ENCODE data around the gene SLC29A3.

Gene SLC29A3

DNA sequence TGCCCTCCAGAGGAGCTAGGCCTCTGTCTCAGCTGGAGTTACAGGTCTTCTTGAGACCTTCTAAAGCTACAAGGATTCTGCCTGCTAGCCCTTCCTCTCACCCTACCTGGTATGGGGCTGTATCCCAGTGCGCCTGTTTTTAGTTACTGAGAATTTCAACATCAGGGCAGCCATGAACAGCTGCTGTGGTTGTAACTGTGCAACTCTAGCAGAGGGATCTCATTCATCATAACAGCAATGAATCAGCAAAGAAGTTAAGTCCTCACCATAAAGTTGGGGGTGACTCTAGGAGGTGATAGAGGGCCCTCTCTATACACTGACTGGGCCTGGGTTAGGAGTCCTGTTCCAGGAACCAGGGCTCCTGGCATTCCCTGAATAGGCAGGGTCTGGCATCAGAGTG lies 63.7 kb downstream of the SLC29A3 start:
- no peak overlapping the region for H2AFZ ChIP-seq (ENCODE audit: low read length, unreplicated experiment)
- no peaks in the 10 kb centered on the region for H3K4me1 ChIP-seq (ENCODE audit: control insufficient read depth, insufficient read depth, low read length, unreplicated experiment)
- H3K36me3 ChIP-seq (ENCODE audit: insufficient read depth, low read length) = no peaks in the 10 kb centered on the region
- H3K79me2 ChIP-seq (ENCODE audit: control insufficient read depth, insufficient read depth, low read length, unreplicated experiment) = no peaks in the 10 kb centered on the region
- no peak overlapping the region for H3K4me3 ChIP-seq (ENCODE audit: low read depth, low read length)
- H3K27ac ChIP-seq (ENCODE audit: low read depth, low read length) = no peak overlapping the region
- 0 out of 2 replicates have a peak, but pooled peaks cover 4% of the 10 kb centered on the region for H3K27me3 ChIP-seq (ENCODE audit: insufficient read depth, low read length)

DNA sequence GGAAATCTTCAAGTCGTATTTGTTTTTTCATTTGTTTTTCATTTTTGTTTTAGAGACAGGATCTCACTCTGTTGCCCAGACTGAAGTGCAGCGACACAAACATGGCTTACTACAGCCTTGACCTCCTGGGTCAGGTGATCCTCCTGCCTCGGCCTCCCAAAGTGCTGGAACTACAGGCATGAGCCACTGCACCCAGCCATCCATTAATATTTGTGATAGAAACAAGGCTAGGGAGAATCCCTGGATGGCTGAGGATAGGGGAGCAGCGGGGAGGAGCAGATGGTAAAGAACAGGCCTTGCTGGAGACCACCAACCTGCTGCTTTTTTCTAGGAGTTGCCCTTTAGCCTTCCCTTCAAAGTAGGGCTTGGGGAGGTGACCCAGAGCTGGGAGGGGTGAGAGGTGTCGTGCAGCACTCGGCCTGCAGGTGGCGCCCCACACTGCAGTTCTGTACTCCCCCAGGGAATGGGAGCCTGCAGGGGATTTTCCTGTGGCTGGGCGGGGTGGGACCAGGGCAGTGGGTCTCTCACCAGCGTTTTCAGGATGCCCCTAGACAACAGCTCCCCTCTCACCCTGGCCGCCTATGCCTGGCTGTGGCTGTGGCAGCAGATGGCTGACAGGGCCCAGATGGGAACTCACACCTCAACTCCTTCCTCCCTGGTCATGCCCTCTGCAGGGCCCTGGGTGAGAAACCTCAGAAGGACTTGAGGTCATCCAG lies 65.1 kb downstream of the SLC29A3 start:
- Histone ChIP-seq H3K36me3 (ENCODE audit: insufficient read depth, low read length) (no peaks in the 10 kb centered on the region), H3K4me1 (ENCODE audit: control insufficient read depth, insufficient read depth, low read length, unreplicated experiment) (no peaks in the 10 kb centered on the region), H3K27ac (ENCODE audit: low read depth, low read length) (no peak overlapping the region), H2AFZ (ENCODE audit: low read length, unreplicated experiment) (no peak overlapping the region), H3K27me3 (ENCODE audit: insufficient read depth, low read length) (0 out of 2 replicates have a peak, but pooled peaks cover 13% of the 10 kb centered on the region), H3K79me2 (ENCODE audit: control insufficient read depth, insufficient read depth, low read length, unreplicated experiment) (no peaks in the 10 kb centered on the region), H3K4me3 (ENCODE audit: low read depth, low read length) (no peak overlapping the region)

DNA sequence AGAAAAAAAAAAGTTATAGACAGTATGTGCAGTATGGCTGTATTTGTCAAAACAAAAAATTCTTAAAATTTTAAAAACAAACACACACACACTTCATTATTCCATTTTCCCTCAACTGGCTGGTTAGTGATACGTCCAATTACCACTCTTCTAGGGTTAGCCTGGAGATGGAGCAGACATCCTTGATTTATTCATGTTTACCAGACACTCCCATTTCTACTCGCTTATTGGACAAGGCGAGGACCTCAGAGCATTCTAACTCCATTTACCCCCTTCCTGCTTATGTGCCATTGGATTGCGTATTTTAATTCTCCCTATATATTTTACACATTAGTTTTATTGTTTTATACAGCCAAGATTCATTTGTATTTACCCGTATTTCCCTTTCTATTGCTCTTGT lies 69.1 kb downstream of the SLC29A3 start:
- H3K4me1 ChIP-seq (ENCODE audit: control insufficient read depth, insufficient read depth, low read length, unreplicated experiment) = no peaks in the 10 kb centered on the region
- peaks cover 34% of the 10 kb centered on the region for H3K27me3 ChIP-seq (ENCODE audit: insufficient read depth, low read length)
- H3K79me2 ChIP-seq (ENCODE audit: control insufficient read depth, insufficient read depth, low read length, unreplicated experiment) = no peaks in the 10 kb centered on the region
- no peaks in the 10 kb centered on the region for H3K36me3 ChIP-seq (ENCODE audit: insufficient read depth, low read length)
- H3K27ac ChIP-seq (ENCODE audit: low read depth, low read length) = no peak overlapping the region
- no peak overlapping the region for H3K4me3 ChIP-seq (ENCODE audit: low read depth, low read length)
- H2AFZ ChIP-seq (ENCODE audit: low read length, unreplicated experiment) = no peak overlapping the region

DNA sequence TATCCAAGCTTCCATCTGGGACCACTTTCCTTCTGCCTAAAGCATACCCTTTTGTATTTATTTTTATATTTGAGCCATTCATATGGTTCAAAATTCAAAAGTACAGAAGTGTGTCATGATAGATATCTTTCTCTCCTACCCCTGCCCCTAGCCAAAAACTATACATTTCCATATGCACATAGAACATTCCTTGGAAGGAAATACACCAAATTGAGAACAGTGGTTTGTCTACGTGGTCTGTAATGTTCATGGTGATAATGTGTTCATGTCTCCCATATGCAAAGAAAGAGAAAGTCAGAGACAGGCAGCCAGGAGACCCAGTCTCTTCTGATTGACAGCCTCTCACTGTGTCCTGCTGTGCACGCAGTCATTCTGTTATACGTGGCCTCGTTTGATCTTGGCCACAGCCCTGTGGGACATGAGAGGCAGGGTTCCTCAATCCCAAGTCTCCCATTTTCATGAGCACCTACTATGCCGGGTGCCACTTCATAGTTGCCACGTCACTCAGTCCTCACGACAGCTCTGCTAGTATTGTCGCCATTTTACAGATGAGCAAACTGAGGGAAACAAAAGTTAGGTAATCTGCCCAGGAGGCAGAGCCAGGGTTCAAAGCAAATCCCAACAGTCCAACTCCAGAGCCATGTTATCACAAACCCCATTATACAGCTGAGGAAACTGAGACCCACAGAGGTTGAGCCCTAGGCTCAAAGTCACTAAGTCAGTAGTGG lies 69.7 kb downstream of the SLC29A3 start:
- Histone ChIP-seq H3K27ac (ENCODE audit: low read depth, low read length) (no peak overlapping the region), H3K36me3 (ENCODE audit: insufficient read depth, low read length) (no peaks in the 10 kb centered on the region), H3K79me2 (ENCODE audit: control insufficient read depth, insufficient read depth, low read length, unreplicated experiment) (no peaks in the 10 kb centered on the region), H3K4me1 (ENCODE audit: control insufficient read depth, insufficient read depth, low read length, unreplicated experiment) (no peaks in the 10 kb centered on the region), H3K4me3 (ENCODE audit: low read depth, low read length) (no peak overlapping the region), H3K27me3 (ENCODE audit: insufficient read depth, low read length) (peaks cover 40% of the 10 kb centered on the region), H2AFZ (ENCODE audit: low read length, unreplicated experiment) (no peak overlapping the region)

DNA sequence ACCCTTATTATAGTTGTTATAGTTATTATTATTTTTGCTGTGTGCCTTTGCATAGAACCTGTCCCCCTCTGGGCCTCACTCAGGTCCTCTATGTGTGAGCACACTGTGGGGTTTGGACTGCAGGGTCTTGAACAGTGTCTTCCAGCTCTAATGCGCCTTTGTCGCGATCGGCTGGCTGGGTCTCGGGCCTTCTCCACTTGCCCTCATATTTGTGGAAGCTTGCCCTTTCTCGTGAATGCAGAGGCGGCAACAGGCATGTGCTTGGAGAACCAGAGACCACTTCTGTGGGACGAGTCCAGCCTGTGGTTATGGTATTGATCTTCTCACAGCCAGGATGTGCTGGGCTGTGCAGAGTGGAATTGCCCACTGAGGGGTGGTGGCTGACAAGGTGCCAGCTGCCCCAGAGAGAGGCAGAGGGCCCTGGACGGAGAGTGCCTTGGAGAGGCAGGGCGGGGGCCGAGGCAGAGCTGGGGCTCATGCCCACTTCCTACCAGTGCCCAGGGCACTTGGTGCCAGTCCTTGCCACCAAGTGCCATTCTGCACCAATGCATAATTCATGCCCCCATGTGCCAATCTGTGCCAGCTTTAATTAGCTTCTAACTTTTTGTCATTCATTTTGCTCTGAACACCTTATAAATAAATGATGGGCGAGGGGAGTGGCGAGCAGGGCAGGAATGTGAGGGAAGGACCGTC lies 70.9 kb downstream of the SLC29A3 start:
- no peak overlapping the region for H3K27ac ChIP-seq (ENCODE audit: low read depth, low read length)
- H3K4me1 ChIP-seq (ENCODE audit: control insufficient read depth, insufficient read depth, low read length, unreplicated experiment) = no peaks in the 10 kb centered on the region
- H3K27me3 ChIP-seq (ENCODE audit: insufficient read depth, low read length) = peaks cover 46% of the 10 kb centered on the region
- no peak overlapping the region for H3K4me3 ChIP-seq (ENCODE audit: low read depth, low read length)
- H2AFZ ChIP-seq (ENCODE audit: low read length, unreplicated experiment) = no peak overlapping the region
- H3K36me3 ChIP-seq (ENCODE audit: insufficient read depth, low read length) = no peaks in the 10 kb centered on the region
- no peaks in the 10 kb centered on the region for H3K79me2 ChIP-seq (ENCODE audit: control insufficient read depth, insufficient read depth, low read length, unreplicated experiment)

DNA sequence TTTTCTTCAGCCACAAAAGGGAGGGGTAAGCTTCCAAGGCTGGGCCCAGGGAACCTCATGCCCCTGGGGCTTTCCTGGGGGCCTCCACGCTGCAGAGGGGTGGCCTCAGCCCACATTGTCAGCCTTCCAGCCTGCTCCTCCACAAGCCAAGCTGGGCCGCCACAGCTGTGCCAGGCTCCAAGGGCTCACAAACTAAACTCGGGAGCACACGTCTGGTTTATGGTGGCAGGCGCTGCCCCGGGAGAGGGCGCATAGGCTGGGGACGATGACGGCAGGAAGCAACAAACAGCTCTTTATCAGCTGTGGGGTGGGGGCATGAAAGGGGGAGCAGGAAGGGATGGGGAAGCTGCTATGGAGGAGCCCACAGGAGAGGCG lies 71.4 kb downstream of the SLC29A3 start:
- H3K27ac ChIP-seq (ENCODE audit: low read depth, low read length) = no peak overlapping the region
- H3K4me1 ChIP-seq (ENCODE audit: control insufficient read depth, insufficient read depth, low read length, unreplicated experiment) = no peaks in the 10 kb centered on the region
- H3K79me2 ChIP-seq (ENCODE audit: control insufficient read depth, insufficient read depth, low read length, unreplicated experiment) = no peaks in the 10 kb centered on the region
- peaks cover 51% of the 10 kb centered on the region for H3K27me3 ChIP-seq (ENCODE audit: insufficient read depth, low read length)
- no peak overlapping the region for H3K4me3 ChIP-seq (ENCODE audit: low read depth, low read length)
- no peak overlapping the region for H2AFZ ChIP-seq (ENCODE audit: low read length, unreplicated experiment)
- H3K36me3 ChIP-seq (ENCODE audit: insufficient read depth, low read length) = no peaks in the 10 kb centered on the region

DNA sequence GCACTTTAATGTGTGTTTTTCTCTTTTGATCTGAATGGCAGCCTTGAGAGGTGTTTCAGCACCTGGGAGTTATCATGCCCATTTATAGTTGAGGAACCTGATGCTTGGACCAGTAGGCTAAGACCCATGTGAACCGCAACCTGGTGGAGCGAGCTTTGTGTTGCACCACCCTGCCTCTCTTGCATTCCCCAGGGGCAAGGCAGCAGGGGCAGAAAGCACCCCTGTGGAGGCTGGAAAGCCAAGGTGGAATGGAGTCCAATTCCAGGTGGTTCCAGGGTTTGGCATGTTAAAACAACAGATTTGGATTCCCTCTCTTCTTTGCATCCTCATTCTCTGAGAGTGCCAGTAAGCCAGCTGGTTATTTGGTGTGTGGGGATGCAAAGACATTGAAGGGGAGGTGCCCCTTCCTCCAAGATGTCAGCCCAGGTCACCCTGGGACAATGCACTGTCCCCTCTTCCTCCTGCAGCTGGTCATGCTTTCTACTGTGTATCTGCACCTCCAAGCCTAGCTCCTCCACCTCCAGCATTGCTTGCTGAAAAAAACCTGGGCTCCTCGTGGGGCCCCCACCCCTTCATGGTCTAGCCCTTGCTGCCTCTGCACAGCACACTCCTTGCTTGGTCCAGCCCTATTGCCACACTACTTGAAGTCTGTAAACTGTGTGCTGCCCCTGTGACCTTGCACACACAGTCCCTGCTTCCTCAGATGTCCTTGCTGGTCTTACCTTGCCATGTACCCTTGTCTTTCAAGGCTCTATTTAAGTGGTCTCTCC lies 72.0 kb downstream of the SLC29A3 start:
- Histone ChIP-seq H2AFZ (ENCODE audit: low read length, unreplicated experiment) (no peak overlapping the region), H3K4me3 (ENCODE audit: low read depth, low read length) (no peak overlapping the region), H3K79me2 (ENCODE audit: control insufficient read depth, insufficient read depth, low read length, unreplicated experiment) (no peaks in the 10 kb centered on the region), H3K4me1 (ENCODE audit: control insufficient read depth, insufficient read depth, low read length, unreplicated experiment) (no peaks in the 10 kb centered on the region), H3K27ac (ENCODE audit: low read depth, low read length) (no peak overlapping the region), H3K27me3 (ENCODE audit: insufficient read depth, low read length) (peaks cover 57% of the 10 kb centered on the region), H3K36me3 (ENCODE audit: insufficient read depth, low read length) (no peaks in the 10 kb centered on the region)

DNA sequence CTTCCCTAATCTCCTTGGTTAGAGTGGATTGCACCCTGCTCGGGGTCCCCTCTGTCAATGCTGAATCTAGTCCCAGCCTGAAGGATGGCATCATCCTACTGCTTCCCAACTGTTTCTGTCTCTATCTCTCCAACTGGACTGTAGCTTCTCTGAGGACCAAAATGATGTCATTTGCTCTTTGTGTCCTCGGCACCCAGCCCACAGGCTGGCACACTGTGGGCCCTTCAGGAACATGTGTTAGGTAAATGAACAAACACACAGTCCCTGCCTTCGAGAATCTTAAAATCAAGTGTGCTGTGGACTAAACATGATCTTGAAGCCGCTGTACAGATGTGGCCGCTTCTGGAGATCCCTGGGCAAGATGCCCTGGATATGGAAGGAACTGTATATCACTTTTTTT lies 72.6 kb downstream of the SLC29A3 start:
- Histone ChIP-seq H3K79me2 (ENCODE audit: control insufficient read depth, insufficient read depth, low read length, unreplicated experiment) (no peaks in the 10 kb centered on the region), H3K27ac (ENCODE audit: low read depth, low read length) (no peak overlapping the region), H3K27me3 (ENCODE audit: insufficient read depth, low read length) (peaks cover 61% of the 10 kb centered on the region), H3K36me3 (ENCODE audit: insufficient read depth, low read length) (no peaks in the 10 kb centered on the region), H3K4me3 (ENCODE audit: low read depth, low read length) (no peak overlapping the region), H3K4me1 (ENCODE audit: control insufficient read depth, insufficient read depth, low read length, unreplicated experiment) (no peaks in the 10 kb centered on the region), H2AFZ (ENCODE audit: low read length, unreplicated experiment) (no peak overlapping the region)

DNA sequence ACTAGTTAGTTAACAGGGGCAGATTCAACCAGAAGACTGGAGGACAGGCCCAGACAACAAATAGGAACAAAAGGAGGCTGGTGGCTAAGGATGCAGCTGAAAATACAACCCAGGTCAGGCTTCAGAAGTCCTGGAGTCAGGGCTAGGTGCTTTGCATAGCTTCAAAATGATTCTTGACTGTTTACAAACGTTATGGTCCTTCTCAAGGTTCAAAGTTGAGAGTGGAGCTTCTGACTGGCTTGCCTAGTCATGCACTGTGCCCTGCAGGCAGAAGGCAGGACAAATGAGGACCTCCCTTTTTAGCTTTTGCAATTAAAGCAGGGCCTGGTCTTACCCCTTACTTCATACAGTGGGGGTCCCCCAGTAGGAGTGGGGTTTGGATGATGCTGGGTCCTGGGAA lies 73.2 kb downstream of the SLC29A3 start:
- H3K27me3 ChIP-seq (ENCODE audit: insufficient read depth, low read length) = peaks cover 66% of the 10 kb centered on the region

More for the DNA sequence above, 73.2 kb downstream of the SLC29A3 start:
- Histone ChIP-seq H3K36me3 (ENCODE audit: insufficient read depth, low read length) (no peaks in the 10 kb centered on the region), H3K4me1 (ENCODE audit: control insufficient read depth, insufficient read depth, low read length, unreplicated experiment) (no peaks in the 10 kb centered on the region), H3K79me2 (ENCODE audit: control insufficient read depth, insufficient read depth, low read length, unreplicated experiment) (no peaks in the 10 kb centered on the region), H3K4me3 (ENCODE audit: low read depth, low read length) (no peak overlapping the region), H3K27ac (ENCODE audit: low read depth, low read length) (no peak overlapping the region), H2AFZ (ENCODE audit: low read length, unreplicated experiment) (no peak overlapping the region)

Measured in ACC112 (cell line).